CD14-positive monocyte (primary cell): Measurements from ENCODE around the gene SH2D7. TPM values are rescaled to one million over a fixed set of nuclear protein-coding genes. Genes with fewer than 3 reads are reported as not detected.
A peak's percentile ranks its signal among the peaks of the same experiment; 100 is the strongest.

Experiments
- DNase-seq, 3 donors: peaks; one replicate each; pipeline ENCODE4 v3.0.0-alpha.2; 2011 to 2022
- H2AFZ ChIP-seq: 2 replicates; pipeline ENCODE4 v1.6.0; 2012; ENCODE audit warnings: mild to moderate bottlenecking, low read depth, low read length, inconsistent platforms; ENCODE audit not compliant: insufficient read depth, poor library complexity, severe bottlenecking
- H3K27ac ChIP-seq, 2 donors: 1 replicate in 1 of 2; 2 replicates in 1 of 2; pipeline ENCODE4 v1.5.1; 2012 to 2013; ENCODE audit warnings: low read length in 2 of 2, control low read depth in 1 of 2, inconsistent platforms in 1 of 2, low read depth in 1 of 2, mild to moderate bottlenecking in 1 of 2
- H3K27me3 ChIP-seq, 2 donors: one replicate each; pipeline versions ENCODE4 v1.6.0 to v1.6.1; 2011 to 2013; ENCODE audit warnings: low read length in 2 of 2; ENCODE audit not compliant: control insufficient read depth in 2 of 2, insufficient read depth in 2 of 2
- H3K36me3 ChIP-seq, 2 donors: replicated peaks in 1 of 2; 1 replicate in 1 of 2; 2 replicates in 1 of 2; pipeline versions ENCODE4 v1.5.1 to v1.6.1; 2012 to 2013; ENCODE audit warnings: low read length in 2 of 2, control low read depth in 1 of 2, inconsistent platforms in 1 of 2, mild to moderate bottlenecking in 1 of 2; ENCODE audit not compliant: insufficient read depth in 2 of 2, control insufficient read depth in 1 of 2
- H3K4me1 ChIP-seq, 2 donors: 1 replicate in 1 of 2; 2 replicates in 1 of 2; pipeline versions ENCODE4 v1.5.1 to v1.6.1; 2012 to 2013; ENCODE audit warnings: low read length in 2 of 2, control low read depth in 1 of 2, inconsistent platforms in 1 of 2, mild to moderate bottlenecking in 1 of 2, moderate library complexity in 1 of 2; ENCODE audit not compliant: insufficient read depth in 2 of 2, control insufficient read depth in 1 of 2
- H3K4me2 ChIP-seq: replicated peaks from 2 replicates; pipeline ENCODE3; 2012; ENCODE audit warnings: low read length, moderate library complexity, mild to moderate bottlenecking; ENCODE audit not compliant: poor library complexity, severe bottlenecking; ENCODE audit errors: extremely low read depth
- H3K4me3 ChIP-seq, 3 experiments: fragments of 200-600 bp in 1 of 3; sonication (generic) in 1 of 3; replicated peaks in 1 of 3; 1 replicate in 2 of 3; 2 replicates in 1 of 3; pipeline ENCODE4 v1.5.1; 2011 to 2013; ENCODE audit warnings: low read length in 3 of 3, mild to moderate bottlenecking in 3 of 3, control low read depth in 2 of 3, low read depth in 2 of 3, inconsistent platforms in 1 of 3, moderate library complexity in 1 of 3
- H3K79me2 ChIP-seq: 2 replicates; pipeline ENCODE4 v1.6.0; 2012; ENCODE audit warnings: mild to moderate bottlenecking, control low read depth, inconsistent platforms, low read length, moderate library complexity; ENCODE audit not compliant: insufficient read depth
- H3K9ac ChIP-seq: 2 replicates; pipeline ENCODE4 v1.6.0; 2017; ENCODE audit warnings: low read length, mild to moderate bottlenecking; ENCODE audit not compliant: insufficient read depth, poor library complexity, severe bottlenecking
- H3K9me3 ChIP-seq, 2 donors: replicated peaks in 1 of 2; 1 replicate in 1 of 2; 2 replicates in 1 of 2; pipeline versions ENCODE4 v1.5.1 to v1.6.1; 2012 to 2013; ENCODE audit warnings: low read length in 2 of 2, control low read depth in 1 of 2; ENCODE audit not compliant: control insufficient read depth in 1 of 2, insufficient read depth in 1 of 2
- H4K20me1 ChIP-seq: 2 replicates; pipeline ENCODE4 v1.6.0; 2012; ENCODE audit warnings: mild to moderate bottlenecking, low read length, control low read depth, moderate library complexity; ENCODE audit not compliant: insufficient read depth
- H3K27ac Mint-ChIP-seq, 7 donors: one replicate each; pipeline ENCODE4 v1.8.0; 2020; ENCODE audit warnings: mild to moderate bottlenecking in 7 of 7, mixed read lengths in 7 of 7, moderate library complexity in 6 of 7, inconsistent platforms in 2 of 7
- H3K27me3 Mint-ChIP-seq, 3 donors: one replicate each; pipeline ENCODE4 v1.8.0; 2021 to 2022; ENCODE audit warnings: low read depth in 3 of 3, mild to moderate bottlenecking in 3 of 3, mixed read lengths in 3 of 3, moderate library complexity in 3 of 3, inconsistent platforms in 1 of 3
- H3K36me3 Mint-ChIP-seq, 2 donors: one replicate each; pipeline ENCODE4 v1.8.0; 2020; ENCODE audit warnings: mixed read lengths in 2 of 2, inconsistent platforms in 1 of 2, mild to moderate bottlenecking in 1 of 2
- H3K4me1 Mint-ChIP-seq: one replicate; pipeline ENCODE4 v1.8.0; 2020; ENCODE audit warnings: mild to moderate bottlenecking, mixed read lengths
- H3K4me3 Mint-ChIP-seq, 2 donors: one replicate each; pipeline ENCODE4 v1.8.0; 2020; ENCODE audit warnings: mild to moderate bottlenecking in 2 of 2, mixed read lengths in 2 of 2, moderate library complexity in 1 of 2
- H3K9me3 Mint-ChIP-seq, 7 donors: one replicate each; pipeline ENCODE4 v1.8.0; 2020 to 2022; ENCODE audit warnings: mixed read lengths in 7 of 7, mild to moderate bottlenecking in 6 of 7, moderate library complexity in 6 of 7, inconsistent platforms in 2 of 7
- CTCF ChIP-seq: fragments of 200-600 bp; IDR thresholded peaks from one replicate; pipeline ENCODE4 v1.8.0; 2022; ENCODE audit warnings: antibody characterized with exemption, mild to moderate bottlenecking
- WGBS: methylation state at CpG from one replicate; pipeline ENCODE4 v1.1.5; 2013; ENCODE audit warnings: missing lambda C conversion rate; ENCODE audit not compliant: insufficient coverage; 5-methylcytosine and 5-hydroxymethylcytosine counted together
- intact Hi-C, 2 donors: fragments of 100-400 bp; cut with micrococcal nuclease; formaldehyde crosslinking; loops; one replicate each; pipeline versions ENCODE4 v1.15.0 to v1.15.1; 2023
- polyA plus RNA-seq, 3 donors: library from polyadenylated mRNA; depleted of rRNA in 1 of 3; unstranded in 2 of 3; stranded (reverse) in 1 of 3; fragments of 300-500 nt in 2 of 3; fragments of >200 nt in 1 of 3; fragmentation: Illumina TruSeq in 2 of 3; gene quantifications; 1 replicate in 2 of 3; 2 replicates in 1 of 3; pipeline ENCODE4 v1.2.3, GENCODE V29; 2012 to 2021

Gene SH2D7
- polyA plus RNA-seq, 3 donors = not detected

GRCh38 chr15:78065284-78065872, 27.0 kb upstream of the SH2D7 start:
- intact Hi-C loops = loop anchor here in 1 of 2 donors (5.0 kb wide), 1 partner anchor 33 kb away; no protein-coding TSS in a partner anchor
- Histone ChIP-seq H4K20me1 (peaks cover 4% of the 10 kb centered on the region), H3K9me3 (no peaks in the 10 kb centered on the region), H3K36me3 (no peaks in the 10 kb centered on the region), H3K4me1 (peaks cover 80 to 88% of the 10 kb centered on the region in 2 donors), H3K9ac (peak overlapping the region; percentile 44), H3K27ac (peak overlapping the region; percentile 90 to 92), H2AFZ (peak overlapping the region; percentile 57), H3K4me2 (peak overlapping the region; percentile 65), H3K27me3 (no peaks in the 10 kb centered on the region), H3K79me2 (peaks cover 98% of the 10 kb centered on the region), H3K4me3 (peak overlapping the region in 1 of 3 experiments; percentile 51)
- no peak for TF ChIP-seq CTCF
- H3K4me1 Mint-ChIP-seq = peaks cover 10% of the 10 kb centered on the region
- 0% methylated on average over 3 of the region's 5 CpGs for WGBS
- H3K4me3 Mint-ChIP-seq = no peak overlapping the region
- peaks cover 1 to 3% of the 10 kb centered on the region in 2 donors for H3K36me3 Mint-ChIP-seq
- H3K27ac Mint-ChIP-seq = peak overlapping the region in 1 of 7 donors; percentile 73
- no peaks in the 10 kb centered on the region for H3K27me3 Mint-ChIP-seq
- peak; percentile 58 to 81 (median 76) for DNase-seq
- no peaks in the 10 kb centered on the region for H3K9me3 Mint-ChIP-seq

GRCh38 chr15:78065973-78066946, 26.1 kb upstream of the SH2D7 start:
- no peak for TF ChIP-seq CTCF
- peak overlapping the region; percentile 65 for H3K4me2 ChIP-seq
- H3K9ac ChIP-seq = peak overlapping the region; percentile 18
- H3K4me1 ChIP-seq = peaks cover 89 to 97% of the 10 kb centered on the region in 2 donors
- Mint-ChIP-seq H3K4me3 (no peak overlapping the region), H3K36me3 (peaks cover 1 to 3% of the 10 kb centered on the region in 2 donors), H3K27me3 (no peaks in the 10 kb centered on the region), H3K27ac (peak overlapping the region in 5 of 7 donors; percentile 43 to 89 (median 73)), H3K4me1 (peaks cover 9% of the 10 kb centered on the region), H3K9me3 (no peaks in the 10 kb centered on the region)
- H3K27ac ChIP-seq = peak overlapping the region; percentile 90 to 92
- peaks cover 4% of the 10 kb centered on the region for H4K20me1 ChIP-seq
- H3K36me3 ChIP-seq = no peaks in the 10 kb centered on the region
- H2AFZ ChIP-seq = no peak overlapping the region
- peak overlapping the region in 1 of 3 experiments; percentile 51 for H3K4me3 ChIP-seq
- intact Hi-C loops = loop anchor here in 1 of 2 donors (5.0 kb wide), 1 partner anchor 34 kb away; no protein-coding TSS in a partner anchor
- WGBS = 70% methylated on average over 4 of the region's 7 CpGs
- H3K9me3 ChIP-seq = no peaks in the 10 kb centered on the region
- no peak for DNase-seq
- H3K79me2 ChIP-seq = peaks cover 98% of the 10 kb centered on the region
- H3K27me3 ChIP-seq = no peaks in the 10 kb centered on the region
